Progenitor cell of endocrine pancreas (in vitro differentiated cells): Measurements from ENCODE around the gene ABHD5. TPM values are rescaled to one million over a fixed set of nuclear protein-coding genes. Genes with fewer than 3 reads are reported as not detected.

Source experiments
- DNase-seq: peaks from one replicate; pipeline ENCODE4 v3.0.0; 2021; ENCODE audit warnings: low spot score; ENCODE audit not compliant: unreplicated experiment
- H3K27ac Mint-ChIP-seq: 2 replicates; pipeline ENCODE4 v1.8.0; 2021; ENCODE audit warnings: mild to moderate bottlenecking, moderate library complexity, mixed read lengths
- H3K27me3 Mint-ChIP-seq: 2 replicates; pipeline ENCODE4 v1.8.0; 2021; ENCODE audit warnings: mixed read lengths
- H3K36me3 Mint-ChIP-seq: 2 replicates; pipeline ENCODE4 v1.8.0; 2022; ENCODE audit warnings: mixed read lengths; ENCODE audit not compliant: insufficient read depth
- H3K4me1 Mint-ChIP-seq: 2 replicates; pipeline ENCODE4 v1.8.0; 2021; ENCODE audit warnings: low read depth, mixed read lengths
- H3K4me3 Mint-ChIP-seq: 2 replicates; pipeline ENCODE4 v1.8.0; 2021; ENCODE audit warnings: low read depth, mild to moderate bottlenecking, moderate library complexity, mixed read lengths
- H3K9me3 Mint-ChIP-seq: 2 replicates; pipeline ENCODE4 v1.8.0; 2021; ENCODE audit warnings: low read depth, mixed read lengths
- CTCF ChIP-seq: fragments of 200-600 bp; sonication (generic); IDR thresholded peaks from one replicate; pipeline ENCODE4 v1.5.0; 2021; ENCODE audit warnings: antibody characterized with exemption, mild to moderate bottlenecking; ENCODE audit not compliant: unreplicated experiment
- total RNA-seq: library from RNA; stranded (reverse); gene quantifications from 2 replicates; pipeline ENCODE4 v1.2.1, GENCODE V29; 2021

Gene ABHD5
- total RNA-seq, 1 donor from 2014 or later, result 14.8 TPM

GRCh38 chr3:43733459-43734384, 43.0 kb downstream of the ABHD5 start:
- Mint-ChIP-seq H3K36me3 (peaks cover 4% of the 10 kb centered on the region), H3K9me3 (no peaks in the 10 kb centered on the region), H3K4me1 (peaks cover 20% of the 10 kb centered on the region), H3K27me3 (no peaks in the 10 kb centered on the region), H3K4me3 (no peak overlapping the region), H3K27ac (no peak overlapping the region)
- TF ChIP-seq CTCF, result no peak
- DNase-seq, result no peak

DNA sequence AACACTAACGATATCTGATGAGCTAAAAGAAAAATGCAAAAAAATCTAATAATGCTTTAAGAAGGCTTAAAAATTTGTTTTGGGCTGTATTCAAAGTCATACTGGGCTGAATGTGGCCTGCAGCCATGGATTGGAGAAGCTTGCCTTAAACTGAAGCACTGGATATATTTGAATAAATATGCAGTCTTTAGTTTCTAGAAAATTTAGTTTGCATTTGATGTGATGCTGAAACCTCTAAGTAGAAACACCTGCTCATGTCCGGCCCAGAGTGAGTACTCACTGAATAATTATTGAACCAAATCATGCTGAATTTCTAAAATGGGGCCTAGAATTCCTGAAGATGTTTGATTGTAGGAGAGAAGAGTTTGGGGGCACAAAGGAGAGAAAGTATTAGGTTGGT, 43.9 kb downstream of the ABHD5 start:
- H3K9me3 Mint-ChIP-seq, result no peaks in the 10 kb centered on the region
- peaks cover 17% of the 10 kb centered on the region for H3K4me1 Mint-ChIP-seq
- peaks cover 2% of the 10 kb centered on the region for H3K36me3 Mint-ChIP-seq
- H3K27ac Mint-ChIP-seq, result no peak overlapping the region
- H3K4me3 Mint-ChIP-seq, result no peak overlapping the region
- DNase-seq, result no peak
- no peak for TF ChIP-seq CTCF
- H3K27me3 Mint-ChIP-seq, result no peaks in the 10 kb centered on the region

- Mint-ChIP-seq H3K4me3 (no peak overlapping the region), H3K9me3 (no peaks in the 10 kb centered on the region), H3K27ac (no peak overlapping the region), H3K27me3 (no peaks in the 10 kb centered on the region), H3K36me3 (peaks cover 2% of the 10 kb centered on the region), H3K4me1 (peaks cover 12% of the 10 kb centered on the region)
- TF ChIP-seq CTCF, result no peak
- DNase-seq, result no peak
Measured at GRCh38 chr3:43735618-43736017, 44.9 kb downstream of the ABHD5 start.

DNA sequence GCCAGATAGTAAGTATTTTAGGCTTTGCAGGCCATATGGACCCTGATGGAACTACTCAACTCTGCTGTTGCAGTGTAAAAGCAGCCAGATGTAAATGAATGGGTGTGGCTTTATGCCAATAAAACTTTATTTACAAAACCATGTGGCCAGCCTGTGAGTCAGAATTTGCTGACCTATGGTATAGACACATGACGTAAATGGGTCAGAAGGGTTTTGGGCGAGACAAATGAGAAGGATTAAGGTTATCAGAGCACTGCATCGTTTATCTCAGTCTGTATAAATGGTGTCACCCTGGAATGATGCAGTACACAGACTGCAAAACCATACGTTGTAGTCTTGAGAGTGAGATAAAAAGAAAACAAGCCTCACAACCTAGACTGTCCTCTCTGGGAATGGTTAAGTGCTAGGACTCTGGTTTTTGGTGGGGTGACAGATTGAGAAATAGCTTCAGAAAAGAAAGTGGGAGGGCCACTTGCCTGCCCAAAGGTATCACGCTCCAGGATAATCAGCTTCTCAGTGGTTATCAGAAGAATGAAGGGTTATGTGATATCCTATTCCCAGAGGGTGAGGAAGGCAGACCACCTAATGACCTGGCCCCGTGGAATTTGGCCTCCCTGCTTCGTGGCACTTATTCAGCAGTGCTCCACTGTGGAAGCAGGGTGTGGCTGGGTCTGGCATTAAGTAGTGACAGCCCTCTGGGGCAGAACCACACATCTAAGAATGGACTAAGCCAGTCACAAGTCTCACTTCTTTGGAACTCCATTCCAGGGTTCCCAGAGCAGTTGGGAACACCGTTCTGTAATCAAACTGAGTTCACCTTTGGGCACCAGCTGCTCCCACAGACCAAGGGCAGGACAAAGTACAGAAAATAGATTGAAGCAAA, 46.1 kb downstream of the ABHD5 start:
- Mint-ChIP-seq H3K4me3 (no peak overlapping the region), H3K27ac (peak overlapping the region; percentile 65), H3K36me3 (peaks cover 2% of the 10 kb centered on the region), H3K9me3 (no peaks in the 10 kb centered on the region), H3K27me3 (no peaks in the 10 kb centered on the region), H3K4me1 (peaks cover 12% of the 10 kb centered on the region)
- DNase-seq, result no peak
- TF ChIP-seq CTCF, result no peak

- Mint-ChIP-seq H3K9me3 (no peaks in the 10 kb centered on the region), H3K27ac (no peak overlapping the region), H3K4me3 (no peak overlapping the region), H3K4me1 (peaks cover 12% of the 10 kb centered on the region), H3K27me3 (no peaks in the 10 kb centered on the region), H3K36me3 (no peaks in the 10 kb centered on the region)
- no peak for DNase-seq
- TF ChIP-seq CTCF, result no peak
Measured at GRCh38 chr3:43738305-43738704, 47.6 kb downstream of the ABHD5 start.
